DMS114 treated with DMSO at 0.1 percent for 48 hours (cell line): ENCODE results near the gene C4orf50.
"Not testable (repeated sequence)": the region's sequence is repeated elsewhere in the genome, so short reads cannot be mapped to it uniquely, and the experiment has no call there.

Experiments used
- DNase-seq: peaks from one replicate; lab custom pipeline; 2025; ENCODE audit not compliant: unreplicated experiment; lab: John Stamatoyannopoulos, UW

The C4orf50 gene

GRCh38 chr4:6019316-6020263 is 1.4 kb upstream of the C4orf50 start:
- peak; percentile 49 for DNase-seq

- no peak for DNase-seq
These were observed 431 bp downstream of the C4orf50 start for GRCh38 chr4:6017800-6018199.

- no peak for DNase-seq
These were observed 1.2 kb downstream of the C4orf50 start for GRCh38 chr4:6017030-6017429.

GRCh38 chr4:6013564-6013963 is 4.7 kb downstream of the C4orf50 start:
- DNase-seq, result no peak

- no peak for DNase-seq
These were observed 6.0 kb downstream of the C4orf50 start for GRCh38 chr4:6012200-6012599.

GRCh38 chr4:6011686-6012085 is 6.5 kb downstream of the C4orf50 start:
- no peak for DNase-seq

GRCh38 chr4:6011271-6011671 is 7.0 kb downstream of the C4orf50 start:
- no peak for DNase-seq

- DNase-seq, result no peak
These were observed 7.4 kb downstream of the C4orf50 start for GRCh38 chr4:6010789-6011188.

- DNase-seq, result no peak
These were observed 8.8 kb downstream of the C4orf50 start for GRCh38 chr4:6009452-6009851.

GRCh38 chr4:6008766-6009385 is 9.4 kb downstream of the C4orf50 start:
- no peak for DNase-seq

- peak; percentile 37 for DNase-seq
These were observed 10.1 kb downstream of the C4orf50 start for GRCh38 chr4:6008092-6008551.

GRCh38 chr4:6005175-6005574 is 13.1 kb downstream of the C4orf50 start:
- DNase-seq, result no peak

- not testable (repeated sequence) for DNase-seq
These were observed 14.7 kb downstream of the C4orf50 start for GRCh38 chr4:6003485-6003884.

- no peak for DNase-seq
These were observed 15.3 kb downstream of the C4orf50 start for GRCh38 chr4:6002926-6003325.

GRCh38 chr4:6002492-6002833 is 15.8 kb downstream of the C4orf50 start:
- DNase-seq, result no peak

GRCh38 chr4:6001680-6002491 is 16.3 kb downstream of the C4orf50 start:
- DNase-seq, result no peak

GRCh38 chr4:5999830-6000365 is 18.3 kb downstream of the C4orf50 start:
- no peak for DNase-seq

- no peak for DNase-seq
These were observed 18.9 kb downstream of the C4orf50 start for GRCh38 chr4:5999356-5999755.

- peak; percentile 58 for DNase-seq
These were observed 19.8 kb downstream of the C4orf50 start for GRCh38 chr4:5998333-5998936.

GRCh38 chr4:5996641-5997040 is 21.6 kb downstream of the C4orf50 start:
- DNase-seq, result no peak
